GM12892 (cell line): ENCODE measurements around the gene ICE2.

Experiments
- POLR2A ChIP-seq: IDR thresholded peaks from 2 replicates; pipeline ENCODE4 v1.6.1; 2011; ENCODE audit warnings: low read depth, low read length, control low read depth
- POLR2AphosphoS5 ChIP-seq: IDR thresholded peaks from 2 replicates; pipeline ENCODE4 v1.6.1; 2011; ENCODE audit warnings: low read depth, low read length, control low read depth

DNA sequence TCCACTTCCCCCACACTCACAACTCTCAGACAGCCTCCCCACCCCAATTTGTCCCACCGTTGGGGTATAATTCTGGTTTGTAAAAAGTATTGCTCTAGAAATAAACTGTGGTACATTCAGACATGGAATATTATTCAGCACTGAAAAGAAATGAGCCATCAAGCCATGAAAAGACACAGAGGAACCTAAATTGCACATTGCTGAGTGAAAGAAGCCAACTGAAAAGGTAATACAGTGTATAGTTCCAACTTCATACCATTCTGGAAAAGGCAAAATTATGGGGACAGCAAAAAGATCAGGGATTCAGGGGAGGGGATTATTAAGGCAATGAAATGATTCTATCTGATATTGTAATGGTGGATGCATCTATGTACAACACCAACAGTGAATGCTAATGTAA is 91.6 kb downstream of the ICE2 start:
- TF ChIP-seq POLR2AphosphoS5 (no peak), POLR2A (no peak)
